Activated naive CD4-positive, alpha-beta T cell treated with anti-CD3 and anti-CD28 coated beads for 36 hours (primary cell): Measurements from ENCODE around the gene PARD6B. TPM values are rescaled to one million over a fixed set of nuclear protein-coding genes. Genes with fewer than 3 reads are reported as not detected.
"Not testable (repeated sequence)": the region's sequence is repeated elsewhere in the genome, so short reads cannot be mapped to it uniquely, and the experiment has no call there.

ENCODE experiments used
- CTCF ChIA-PET: fragments of 350-600 bp; sonication (Branson Sonifier 250); formaldehyde crosslinking; loops from one replicate; lab custom pipeline; 2021; ENCODE audit warnings: antibody characterized with exemption; lab: Charles Lee
- DNase-seq: peaks from one replicate; pipeline ENCODE4 v3.0.0-alpha.2; 2020
- H3K27ac Mint-ChIP-seq: one replicate; pipeline ENCODE4 v1.8.0; 2021; ENCODE audit warnings: mild to moderate bottlenecking, mixed read lengths
- H3K27me3 Mint-ChIP-seq: one replicate; pipeline ENCODE4 v1.8.0; 2021; ENCODE audit warnings: low read depth, mixed read lengths
- H3K36me3 Mint-ChIP-seq: one replicate; pipeline ENCODE4 v1.8.0; 2021; ENCODE audit warnings: low read depth, mixed read lengths
- H3K4me1 Mint-ChIP-seq: one replicate; pipeline ENCODE4 v1.8.0; 2021; ENCODE audit warnings: low read depth, mixed read lengths
- H3K4me3 Mint-ChIP-seq: one replicate; pipeline ENCODE4 v1.8.0; 2021; ENCODE audit warnings: mild to moderate bottlenecking, moderate library complexity, mixed read lengths
- H3K9me3 Mint-ChIP-seq: one replicate; pipeline ENCODE4 v1.8.0; 2021; ENCODE audit warnings: mixed read lengths
- intact Hi-C: fragments of 100-400 bp; cut with micrococcal nuclease; formaldehyde crosslinking; loops from one replicate; pipeline ENCODE4 v1.15.1; 2023
- total RNA-seq, 2 experiments: library from RNA; stranded (reverse); gene quantifications; one replicate each; pipeline ENCODE4 v1.2.3, GENCODE V29; 2021

PARD6B gene
- total RNA-seq, 2 experiments from 2014 or later = 3.3 to 3.9 TPM

- H3K36me3 Mint-ChIP-seq = no peaks in the 10 kb centered on the region
- CTCF ChIA-PET = interaction anchor here (0.6 to 3.6 kb wide), 12 partner anchors 13 to 199 kb away, joined by 3 to 79 read pairs (median 6); partner anchors contain the start of genes DPM1 and MOCS3
- H3K9me3 Mint-ChIP-seq = no peaks in the 10 kb centered on the region
- intact Hi-C loops = loop anchor here (5.0 kb wide), 1 partner anchor 429 kb away; no protein-coding TSS in a partner anchor
- no peak overlapping the region for H3K4me3 Mint-ChIP-seq
- no peaks in the 10 kb centered on the region for H3K27me3 Mint-ChIP-seq
- peaks cover 16% of the 10 kb centered on the region for H3K4me1 Mint-ChIP-seq
- H3K27ac Mint-ChIP-seq = no peak overlapping the region
- DNase-seq = no peak
These were observed 61.6 kb downstream of the PARD6B start for GRCh38 chr20:50792708-50793574.

GRCh38 chr20:50793575-50794016 is 62.2 kb downstream of the PARD6B start:
- CTCF ChIA-PET = interaction anchor here (0.6 to 3.6 kb wide), 19 partner anchors 9 to 199 kb away, joined by 3 to 79 read pairs (median 6); partner anchors contain the start of genes DPM1 and MOCS3
- not testable (repeated sequence) for H3K9me3 Mint-ChIP-seq, H3K36me3 Mint-ChIP-seq, H3K27ac Mint-ChIP-seq, H3K27me3 Mint-ChIP-seq
- DNase-seq = peak; percentile 78
- intact Hi-C loops = loop anchor here (1.0 to 5.0 kb wide), 8 partner anchors 11 to 513 kb away; partner anchors contain the start of genes DPM1, MOCS3 and PARD6B
- H3K4me3 Mint-ChIP-seq = peak overlapping the region; percentile 36
- H3K4me1 Mint-ChIP-seq = peaks cover 16% of the 10 kb centered on the region

GRCh38 chr20:50794181-50794845 is 62.9 kb downstream of the PARD6B start:
- intact Hi-C loops = loop anchor here (1.0 to 5.0 kb wide), 8 partner anchors 10 to 512 kb away; partner anchors contain the start of genes DPM1, MOCS3 and PARD6B
- no peaks in the 10 kb centered on the region for H3K27me3 Mint-ChIP-seq
- no peak for DNase-seq
- peak overlapping the region; percentile 66 for H3K4me3 Mint-ChIP-seq
- peaks cover 16% of the 10 kb centered on the region for H3K4me1 Mint-ChIP-seq
- peak overlapping the region; percentile 41 for H3K27ac Mint-ChIP-seq
- H3K9me3 Mint-ChIP-seq = no peaks in the 10 kb centered on the region
- CTCF ChIA-PET = interaction anchor here (0.5 to 3.6 kb wide), 39 partner anchors 9 to 864 kb away, joined by 3 to 79 read pairs (median 4); partner anchors contain the start of genes ADNP, DPM1 and MOCS3
- H3K36me3 Mint-ChIP-seq = no peaks in the 10 kb centered on the region

- Mint-ChIP-seq H3K4me3 (peak within 1 kb of the TSS; percentile 72), H3K27ac (peak within 1 kb of the TSS; percentile 41), H3K4me1 (peaks cover 19% of the 10 kb centered on the region), H3K9me3 (no peaks in the 10 kb centered on the region), H3K27me3 (no peaks in the 10 kb centered on the region), H3K36me3 (no peaks in the 10 kb centered on the region)
- intact Hi-C loops = loop anchor here (1.0 to 5.0 kb wide), 8 partner anchors 9 to 511 kb away; partner anchors contain the start of genes DPM1, MOCS3 and PARD6B
- CTCF ChIA-PET = interaction anchor here (0.5 to 3.6 kb wide), 39 partner anchors 8 to 865 kb away, joined by 3 to 79 read pairs (median 4); partner anchors contain the start of genes ADNP, DPM1 and MOCS3
- peak; percentile 84 for DNase-seq
These were observed 63.7 kb downstream of the PARD6B start, which contains the start of gene BCAS4 for GRCh38 chr20:50794846-50795634. BCAS4 (plus strand) TSS chr20:50795061; CDS start chr20:50795084, 23 bp downstream.

GRCh38 chr20:50797142-50797541 is 65.8 kb downstream of the PARD6B start:
- Mint-ChIP-seq H3K9me3 (no peaks in the 10 kb centered on the region), H3K36me3 (no peaks in the 10 kb centered on the region), H3K27ac (no peak overlapping the region), H3K27me3 (no peaks in the 10 kb centered on the region), H3K4me3 (no peak overlapping the region), H3K4me1 (peaks cover 18% of the 10 kb centered on the region)
- intact Hi-C loops = no loop called here
- DNase-seq = no peak
- CTCF ChIA-PET = interaction anchor here (1.2 to 1.6 kb wide), 2 partner anchors 132 to 190 kb away, joined by 3 to 5 read pairs; no protein-coding TSS in a partner anchor

- DNase-seq = no peak
- Mint-ChIP-seq H3K36me3 (no peaks in the 10 kb centered on the region), H3K4me1 (peaks cover 17% of the 10 kb centered on the region), H3K4me3 (no peak overlapping the region), H3K27me3 (no peaks in the 10 kb centered on the region), H3K9me3 (no peaks in the 10 kb centered on the region), H3K27ac (no peak overlapping the region)
- CTCF ChIA-PET = no interaction called here
- intact Hi-C loops = no loop called here
These were observed 67.3 kb downstream of the PARD6B start for GRCh38 chr20:50798650-50799049.

GRCh38 chr20:50799176-50799889 is 68.0 kb downstream of the PARD6B start:
- CTCF ChIA-PET = interaction anchor here (1.8 kb wide), 1 partner anchor 9 kb away, joined by 4 read pairs; no protein-coding TSS in a partner anchor
- intact Hi-C loops = no loop called here
- H3K4me3 Mint-ChIP-seq = no peak overlapping the region
- peak overlapping the region; percentile 5 for H3K27ac Mint-ChIP-seq
- H3K9me3 Mint-ChIP-seq = no peaks in the 10 kb centered on the region
- H3K27me3 Mint-ChIP-seq = no peaks in the 10 kb centered on the region
- DNase-seq = no peak
- H3K36me3 Mint-ChIP-seq = no peaks in the 10 kb centered on the region
- H3K4me1 Mint-ChIP-seq = peaks cover 16% of the 10 kb centered on the region

GRCh38 chr20:50799890-50800550 is 68.6 kb downstream of the PARD6B start:
- Mint-ChIP-seq H3K27ac (peak overlapping the region; percentile 5), H3K27me3 (no peaks in the 10 kb centered on the region), H3K36me3 (no peaks in the 10 kb centered on the region), H3K4me1 (peaks cover 23% of the 10 kb centered on the region), H3K9me3 (no peaks in the 10 kb centered on the region), H3K4me3 (no peak overlapping the region)
- intact Hi-C loops = no loop called here
- CTCF ChIA-PET = interaction anchor here (1.8 kb wide), 1 partner anchor 9 kb away, joined by 4 read pairs; no protein-coding TSS in a partner anchor
- DNase-seq = no peak

GRCh38 chr20:50800986-50801746 is 69.8 kb downstream of the PARD6B start:
- H3K27me3 Mint-ChIP-seq, intact Hi-C loops, CTCF ChIA-PET, H3K4me3 Mint-ChIP-seq, H3K9me3 Mint-ChIP-seq, H3K27ac Mint-ChIP-seq, DNase-seq, H3K36me3 Mint-ChIP-seq: not testable (repeated sequence)
- peaks cover 24% of the 10 kb centered on the region for H3K4me1 Mint-ChIP-seq

GRCh38 chr20:50801747-50802125 is 70.4 kb downstream of the PARD6B start:
- Mint-ChIP-seq H3K4me1 (peaks cover 27% of the 10 kb centered on the region), H3K9me3 (no peaks in the 10 kb centered on the region), H3K36me3 (no peaks in the 10 kb centered on the region), H3K27ac (peak overlapping the region; percentile 53), H3K4me3 (no peak overlapping the region), H3K27me3 (no peaks in the 10 kb centered on the region)
- intact Hi-C loops = no loop called here
- no peak for DNase-seq
- CTCF ChIA-PET = interaction anchor here (2.5 kb wide), 1 partner anchor 7 kb away, joined by 17 read pairs; the partner anchor contains the start of gene BCAS4
